Stimulated activated CD4-positive, alpha-beta T cell treated with anti-CD3 and anti-CD28 coated beads, Interleukin-15, amount 100 ng/mL, for 1 hour (primary cell): Measurements from ENCODE around the gene RPS15.
A peak's percentile ranks its signal among the peaks of the same experiment; 100 is the strongest.
"Not testable (repeated sequence)": the region's sequence is repeated elsewhere in the genome, so short reads cannot be mapped to it uniquely, and the experiment has no call there.

Source experiments
- DNase-seq, 2 donors: peaks; one replicate each; pipeline ENCODE4 v3.0.0-alpha.2; 2020; ENCODE audit warnings: low read depth in 1 of 2, low spot score in 1 of 2

The RPS15 gene

DNA sequence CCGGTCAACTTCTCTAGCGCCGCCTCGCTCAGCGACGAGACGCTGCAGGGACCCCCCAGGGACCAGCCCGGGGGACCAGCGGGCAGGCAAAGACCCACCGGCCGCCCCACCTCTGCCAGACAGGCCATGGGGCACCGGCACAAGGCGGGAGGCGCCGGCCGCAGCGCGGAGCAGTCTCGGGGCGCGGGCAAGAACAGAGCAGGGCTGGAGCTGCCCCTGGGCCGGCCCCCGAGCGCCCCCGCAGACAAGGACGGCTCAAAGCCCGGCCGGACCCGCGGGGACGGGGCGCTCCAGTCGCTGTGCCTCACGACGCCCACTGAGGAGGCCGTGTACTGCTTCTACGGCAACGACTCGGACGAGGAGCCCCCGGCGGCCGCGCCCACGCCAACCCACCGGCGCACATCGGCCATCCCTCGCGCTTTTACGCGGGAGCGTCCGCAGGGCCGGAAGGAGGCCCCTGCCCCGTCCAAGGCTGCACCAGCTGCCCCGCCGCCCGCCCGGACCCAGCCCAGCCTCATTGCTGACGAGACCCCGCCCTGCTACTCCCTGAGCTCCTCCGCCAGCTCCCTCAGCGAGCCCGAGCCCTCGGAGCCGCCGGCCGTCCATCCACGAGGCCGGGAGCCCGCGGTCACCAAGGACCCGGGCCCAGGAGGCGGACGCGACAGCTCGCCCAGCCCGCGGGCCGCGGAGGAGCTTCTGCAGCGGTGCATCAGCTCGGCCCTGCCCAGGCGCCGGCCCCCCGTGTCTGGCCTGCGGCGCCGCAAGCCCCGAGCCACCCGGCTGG lies 29.5 kb downstream of the RPS15 start:
- DNase-seq = no peak

DNA sequence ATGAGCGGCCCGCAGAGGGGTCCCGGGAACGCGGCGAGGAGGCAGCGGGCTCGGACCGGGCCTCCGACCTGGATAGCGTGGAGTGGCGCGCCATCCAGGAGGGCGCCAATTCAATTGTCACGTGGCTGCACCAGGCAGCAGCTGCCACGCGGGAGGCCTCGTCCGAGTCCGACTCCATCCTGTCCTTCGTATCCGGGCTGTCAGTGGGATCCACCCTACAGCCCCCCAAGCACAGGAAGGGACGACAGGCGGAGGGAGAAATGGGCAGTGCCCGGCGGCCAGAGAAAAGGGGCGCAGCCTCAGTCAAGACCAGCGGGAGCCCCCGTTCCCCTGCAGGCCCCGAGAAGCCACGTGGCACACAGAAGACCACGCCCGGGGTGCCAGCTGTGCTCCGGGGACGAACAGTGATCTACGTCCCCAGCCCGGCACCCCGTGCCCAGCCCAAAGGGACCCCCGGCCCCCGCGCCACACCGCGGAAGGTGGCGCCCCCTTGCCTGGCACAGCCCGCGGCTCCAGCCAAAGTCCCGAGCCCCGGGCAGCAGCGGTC lies 30.2 kb downstream of the RPS15 start:
- DNase-seq = no peak

DNA sequence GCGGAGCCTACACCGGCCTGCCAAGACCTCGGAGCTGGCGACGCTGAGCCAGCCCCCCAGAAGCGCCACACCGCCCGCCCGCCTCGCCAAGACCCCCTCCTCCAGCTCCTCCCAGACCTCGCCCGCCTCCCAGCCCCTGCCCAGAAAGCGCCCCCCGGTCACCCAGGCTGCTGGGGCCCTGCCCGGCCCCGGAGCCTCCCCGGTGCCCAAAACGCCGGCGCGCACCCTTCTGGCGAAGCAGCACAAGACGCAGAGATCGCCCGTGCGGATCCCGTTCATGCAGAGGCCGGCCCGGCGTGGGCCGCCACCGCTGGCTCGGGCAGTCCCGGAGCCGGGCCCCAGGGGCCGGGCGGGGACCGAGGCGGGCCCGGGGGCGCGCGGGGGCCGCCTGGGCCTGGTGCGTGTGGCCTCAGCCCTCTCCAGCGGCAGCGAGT lies 30.6 kb downstream of the RPS15 start:
- DNase-seq = no peak

DNA sequence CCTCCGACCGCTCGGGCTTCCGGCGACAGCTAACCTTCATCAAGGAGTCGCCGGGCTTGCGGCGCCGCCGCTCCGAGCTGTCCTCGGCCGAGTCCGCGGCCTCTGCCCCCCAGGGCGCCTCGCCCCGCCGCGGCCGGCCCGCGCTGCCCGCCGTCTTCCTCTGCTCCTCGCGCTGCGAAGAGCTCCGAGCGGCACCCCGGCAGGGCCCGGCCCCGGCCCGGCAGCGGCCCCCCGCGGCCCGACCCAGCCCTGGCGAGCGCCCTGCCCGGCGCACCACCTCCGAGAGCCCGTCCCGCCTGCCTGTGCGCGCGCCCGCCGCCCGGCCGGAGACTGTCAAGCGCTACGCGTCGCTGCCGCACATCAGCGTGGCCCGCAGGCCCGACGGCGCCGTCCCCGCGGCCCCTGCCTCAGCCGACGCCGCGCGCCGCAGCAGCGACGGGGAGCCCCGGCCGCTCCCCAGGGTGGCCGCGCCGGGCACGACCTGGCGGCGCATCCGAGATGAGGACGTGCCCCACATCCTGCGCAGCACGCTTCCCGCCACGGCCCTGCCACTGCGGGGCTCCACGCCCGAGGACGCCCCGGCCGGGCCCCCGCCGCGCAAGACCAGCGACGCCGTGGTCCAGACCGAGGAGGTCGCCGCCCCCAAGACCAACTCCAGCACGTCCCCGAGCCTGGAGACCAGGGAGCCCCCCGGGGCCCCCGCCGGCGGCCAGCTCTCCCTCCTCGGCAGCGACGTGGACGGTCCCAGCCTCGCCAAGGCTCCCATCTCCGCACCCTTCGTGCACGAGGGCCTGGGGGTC lies 31.3 kb downstream of the RPS15 start:
- DNase-seq = no peak

DNA sequence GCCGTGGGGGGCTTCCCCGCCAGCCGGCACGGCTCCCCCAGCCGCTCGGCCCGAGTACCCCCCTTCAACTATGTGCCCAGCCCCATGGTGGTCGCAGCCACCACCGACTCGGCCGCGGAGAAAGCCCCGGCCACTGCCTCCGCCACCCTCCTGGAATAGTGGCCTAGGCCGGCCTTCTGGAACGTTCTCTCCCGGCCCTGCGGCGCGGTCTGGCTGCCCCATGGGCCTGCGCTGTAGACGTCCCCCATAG lies 31.8 kb downstream of the RPS15 start:
- no peak for DNase-seq

DNA sequence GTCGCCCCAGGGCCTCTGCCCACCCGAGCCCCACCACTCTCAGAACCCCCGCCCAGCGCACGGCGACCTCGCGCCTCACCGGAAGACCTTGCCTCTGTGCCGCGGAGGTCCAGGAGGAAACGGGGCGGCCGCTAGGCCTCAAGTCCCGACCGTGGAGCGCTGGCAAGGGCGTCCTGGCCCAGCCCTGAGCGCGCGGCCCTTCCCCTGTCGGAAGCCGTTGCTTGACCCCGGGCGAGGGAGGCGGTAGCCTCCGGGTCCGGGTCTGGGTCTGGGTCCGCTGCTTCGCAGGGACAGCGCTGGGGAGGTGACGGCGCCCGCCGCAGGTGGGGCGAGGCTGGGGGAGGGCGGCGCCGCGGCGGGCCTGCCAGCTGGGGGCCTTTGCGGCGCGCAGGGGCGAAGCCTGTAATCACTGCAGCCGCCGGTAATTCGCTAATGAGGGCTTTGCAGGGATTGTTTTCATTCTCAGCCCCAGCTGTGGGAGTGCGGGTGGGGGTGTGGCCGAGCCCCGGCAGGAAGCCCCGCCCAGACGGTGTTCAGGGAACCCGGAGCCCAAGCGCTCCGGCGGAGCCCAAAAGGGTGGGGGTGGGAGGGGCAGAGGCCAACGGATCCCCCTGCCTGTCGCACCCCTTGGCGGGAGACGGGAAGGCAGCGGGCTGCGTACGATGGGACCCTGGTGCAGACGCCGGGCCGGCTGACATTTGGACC lies 32.3 kb downstream of the RPS15 start:
- DNase-seq = peak; percentile 52 to 59

DNA sequence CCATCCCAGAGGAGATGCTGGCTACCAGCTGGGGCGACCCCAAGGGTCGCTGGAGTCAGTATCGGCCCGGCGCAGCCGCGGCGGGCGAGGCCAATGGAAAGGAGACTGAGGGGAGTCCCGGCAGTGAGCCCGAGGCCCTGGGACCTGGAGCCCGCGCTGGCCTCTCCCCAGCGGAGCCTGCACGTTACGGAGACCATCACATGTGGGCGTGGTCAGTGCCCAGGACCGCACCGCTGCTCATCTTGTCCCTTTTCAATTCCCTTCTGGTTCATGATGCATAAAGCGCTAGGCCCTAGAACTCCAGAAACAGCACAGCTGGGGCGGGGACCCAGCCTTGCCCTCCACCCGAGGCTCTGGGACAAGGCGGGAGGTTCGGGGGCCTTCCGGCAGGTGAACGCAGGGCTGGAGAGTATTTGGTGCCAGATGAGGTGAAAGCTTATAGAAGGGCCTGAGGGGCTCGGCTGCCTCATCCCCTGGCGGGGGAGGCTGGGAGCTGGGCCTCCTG lies 32.9 kb downstream of the RPS15 start:
- no peak for DNase-seq

DNA sequence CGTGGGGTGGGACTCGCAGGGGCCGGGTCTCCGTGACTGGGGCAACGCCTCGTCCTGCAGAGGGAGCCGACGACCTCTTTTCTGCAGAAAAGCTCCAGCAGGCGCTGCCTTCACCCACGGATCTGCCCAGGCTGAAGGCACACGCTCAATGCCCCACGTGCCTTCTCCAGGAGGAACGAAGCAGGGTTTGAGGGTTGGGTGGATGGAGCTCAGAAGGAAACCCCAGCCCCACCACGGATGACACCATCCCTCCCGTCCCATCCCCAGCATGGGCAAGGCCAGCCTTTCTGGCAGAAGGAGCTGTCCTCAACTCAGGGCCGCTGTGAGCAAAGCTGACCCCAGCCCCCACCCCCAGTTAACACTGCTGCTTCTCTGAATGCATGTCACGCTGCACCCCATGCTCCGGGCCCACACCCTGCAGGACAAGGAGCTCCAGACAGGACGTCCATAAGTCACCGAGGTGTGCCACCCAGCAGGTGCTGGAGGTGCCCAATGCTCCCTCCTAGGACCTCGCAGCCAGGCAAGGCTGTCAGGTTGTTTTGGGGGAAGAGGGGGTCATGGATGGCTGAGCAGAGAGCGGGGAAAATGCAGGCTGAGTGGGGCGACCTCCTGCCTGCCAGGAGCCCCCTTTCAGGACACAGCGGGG lies 33.4 kb downstream of the RPS15 start:
- DNase-seq = no peak

DNA sequence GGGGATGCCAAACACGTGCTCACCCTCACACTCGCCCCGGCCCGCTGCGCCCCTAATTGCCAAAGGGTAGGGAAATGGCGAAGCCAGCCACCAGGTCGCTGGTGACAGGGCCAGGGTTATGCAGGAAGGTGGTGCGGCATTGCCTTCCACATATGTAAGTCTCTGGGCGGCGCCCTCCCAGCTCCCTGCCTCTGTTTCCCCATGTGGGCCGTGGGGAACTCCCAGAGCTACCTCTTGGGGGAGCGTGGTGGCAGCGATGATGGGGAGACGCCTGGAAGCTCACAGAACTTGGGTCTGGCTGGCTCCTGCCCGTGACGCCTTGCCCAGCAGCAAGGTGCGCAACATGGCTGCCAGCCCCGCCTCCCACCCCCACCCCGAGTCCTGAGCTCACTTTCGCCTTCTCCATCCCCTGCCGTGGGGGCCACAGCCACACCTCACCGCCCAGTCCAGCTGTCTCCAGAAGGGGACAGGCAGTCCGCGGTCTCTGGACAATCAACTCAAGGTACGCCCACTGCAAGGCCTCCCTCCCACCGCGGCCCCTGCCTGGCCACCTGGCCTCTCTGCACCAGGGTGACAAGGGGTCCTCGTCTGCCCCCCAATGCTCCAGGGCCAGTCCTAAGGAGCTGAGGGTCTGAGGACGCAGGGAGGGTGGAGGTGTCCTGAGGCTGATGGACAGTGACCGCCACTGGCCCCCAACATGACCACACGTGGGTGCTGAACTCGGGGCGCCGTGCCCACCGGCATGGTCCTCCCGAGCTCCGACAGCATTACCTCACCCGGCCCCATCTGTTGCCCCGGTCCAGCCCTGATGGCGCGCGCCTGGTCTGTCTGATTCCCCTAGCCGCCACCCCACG lies 34.3 kb downstream of the RPS15 start:
- no peak for DNase-seq

DNA sequence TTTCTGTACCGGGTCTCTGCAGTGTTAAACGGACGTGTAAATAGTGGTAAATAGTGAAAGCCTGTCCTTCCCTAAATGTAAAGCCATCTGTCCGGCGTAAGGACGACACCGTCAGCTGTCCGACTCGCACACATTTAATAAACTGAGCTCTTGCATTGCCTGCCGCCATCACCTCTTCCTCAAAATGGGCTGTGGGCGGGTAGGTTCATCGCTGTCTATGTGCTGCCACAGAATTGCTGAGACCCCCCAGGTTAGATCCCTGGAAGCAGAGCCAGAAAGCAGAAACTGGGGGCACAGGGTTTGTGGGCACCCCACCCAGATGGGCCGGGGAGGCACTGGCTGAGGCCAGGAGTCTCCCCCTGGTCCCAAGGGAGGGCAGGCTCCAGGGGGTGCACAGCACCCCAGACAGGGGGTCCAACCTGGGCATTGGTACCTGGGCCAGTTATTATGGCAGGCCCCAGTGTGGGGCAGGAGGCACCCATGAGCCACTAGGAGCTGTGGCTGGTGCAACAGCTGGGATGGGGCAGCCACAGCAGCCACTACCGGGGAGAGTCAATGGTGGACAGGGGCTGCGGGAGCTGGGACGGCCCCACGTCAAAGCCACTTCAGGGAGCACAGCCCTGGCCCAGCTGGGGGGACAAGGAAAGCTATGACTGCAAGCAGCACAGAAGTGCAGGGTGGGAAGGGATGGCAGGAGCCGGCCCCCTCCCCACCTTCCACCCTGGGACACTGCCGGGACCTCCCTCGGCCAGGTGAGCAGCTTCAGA lies 35.1 kb downstream of the RPS15 start:
- DNase-seq = no peak

DNA sequence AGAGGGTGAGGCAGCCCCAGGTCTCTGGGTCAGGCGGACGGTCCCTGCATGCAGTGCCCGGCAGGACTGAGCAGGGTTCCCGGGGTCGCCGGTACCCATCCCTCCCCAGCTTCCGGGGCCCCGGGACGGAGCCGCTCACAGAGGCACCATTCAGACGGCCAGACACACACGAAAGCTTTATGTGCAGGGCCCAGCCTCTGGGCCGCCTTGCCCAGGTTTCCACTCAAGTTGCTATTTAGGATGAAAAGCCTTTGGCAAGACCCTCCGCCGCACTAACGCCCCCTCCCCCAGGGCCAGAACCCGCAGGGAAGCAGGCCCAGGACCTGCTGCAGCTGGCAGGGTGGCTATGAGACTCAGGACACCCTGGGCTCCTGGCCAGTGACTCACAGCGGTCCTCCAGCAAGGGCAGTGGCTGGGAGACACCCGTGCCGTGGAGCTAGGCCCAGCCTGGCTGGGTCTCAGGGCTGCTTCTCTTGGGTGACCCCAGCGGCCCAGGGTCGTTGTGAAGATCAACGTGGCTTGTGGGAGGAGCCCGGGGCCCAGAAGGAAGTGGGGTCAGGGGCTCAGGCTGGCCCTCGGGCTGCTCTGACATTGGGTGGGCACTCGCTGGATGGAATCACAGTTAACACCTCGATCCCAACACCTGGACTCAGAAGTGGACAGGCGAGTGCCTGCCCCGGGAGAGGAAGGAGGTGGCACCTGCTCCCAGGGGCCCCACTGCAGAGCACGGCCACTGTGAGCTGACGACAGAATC lies 36.0 kb downstream of the RPS15 start:
- DNase-seq = no peak

DNA sequence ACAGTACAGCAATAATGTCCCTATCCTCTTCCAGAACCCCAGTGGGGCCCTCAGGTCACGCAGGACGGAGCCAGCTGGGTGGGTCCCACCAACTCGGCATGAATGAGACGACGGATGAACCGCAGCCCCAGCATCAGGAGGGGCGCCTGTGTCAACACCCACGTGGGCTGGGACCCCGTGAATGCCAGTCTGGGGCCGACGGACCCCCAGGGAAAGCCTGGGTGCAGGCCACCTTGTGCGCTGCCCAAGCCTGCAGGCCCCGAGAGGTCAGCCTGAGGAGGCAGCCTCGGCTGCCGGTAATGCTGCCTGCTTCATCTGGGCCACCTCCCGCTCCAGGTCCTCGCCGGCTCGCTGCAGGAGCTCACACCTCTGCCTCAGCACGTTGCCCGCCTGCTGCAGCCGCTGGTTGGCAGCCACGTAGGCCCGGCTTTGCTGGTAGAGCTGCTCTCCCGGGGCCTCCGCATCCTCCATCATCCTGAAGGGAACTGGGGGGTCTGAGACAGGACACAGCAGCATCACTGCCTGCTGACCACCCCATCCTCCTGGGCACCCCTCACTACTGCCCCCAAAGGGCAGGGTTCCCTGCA lies 36.7 kb downstream of the RPS15 start:
- DNase-seq = no peak

DNA sequence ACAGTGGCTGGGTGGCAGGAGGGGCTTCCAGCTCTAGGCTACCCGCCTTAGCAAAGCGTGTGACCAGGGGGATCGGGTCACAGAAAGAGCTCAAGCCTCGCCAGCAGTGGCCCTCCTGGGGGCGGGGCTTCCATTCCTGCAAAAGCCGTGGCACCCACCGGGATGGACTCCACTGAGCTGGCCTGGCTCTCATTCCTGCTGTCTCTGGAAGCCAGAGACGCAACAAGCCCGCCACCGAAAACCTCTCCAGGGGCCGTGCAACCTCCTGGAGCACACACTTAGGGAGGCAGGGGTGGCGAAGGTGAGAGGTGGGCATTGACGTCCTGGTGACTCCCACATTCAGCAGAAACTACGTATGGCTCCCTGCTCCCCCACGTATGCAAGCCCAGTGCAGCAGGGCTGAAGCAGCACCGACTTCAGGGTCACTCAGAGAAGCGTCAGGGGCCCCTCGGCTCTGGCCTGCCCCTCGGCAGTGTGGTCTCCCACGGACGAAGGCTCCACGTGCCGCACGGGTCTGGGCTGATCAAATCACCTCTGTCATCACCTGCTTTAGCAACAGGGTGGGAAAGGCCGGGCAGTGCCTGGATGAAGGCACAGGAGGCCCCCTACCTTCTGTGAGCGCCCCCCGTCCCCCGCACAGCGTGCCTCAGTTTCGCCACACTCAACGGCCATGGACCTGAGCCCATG lies 37.7 kb downstream of the RPS15 start:
- no peak for DNase-seq

DNA sequence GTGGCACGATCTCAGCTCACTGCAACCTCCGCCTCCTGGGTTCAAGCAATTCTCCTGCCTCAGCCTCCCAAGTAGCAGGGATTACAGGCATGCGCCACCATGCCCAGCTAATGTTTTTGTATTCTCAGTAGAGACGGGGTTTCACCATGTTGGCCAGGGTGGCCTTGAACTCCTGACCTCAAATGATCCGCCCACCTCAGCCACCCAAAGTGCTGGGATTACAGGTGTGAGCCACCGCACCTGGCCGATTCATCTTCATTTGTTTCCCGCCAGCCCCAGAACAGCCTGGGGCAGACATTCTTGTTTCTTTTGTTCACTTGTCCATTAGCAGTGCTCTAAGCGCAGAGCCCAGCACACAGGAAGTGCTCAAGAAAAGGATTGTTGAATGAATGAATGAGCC lies 38.9 kb downstream of the RPS15 start:
- DNase-seq = not testable (repeated sequence)

DNA sequence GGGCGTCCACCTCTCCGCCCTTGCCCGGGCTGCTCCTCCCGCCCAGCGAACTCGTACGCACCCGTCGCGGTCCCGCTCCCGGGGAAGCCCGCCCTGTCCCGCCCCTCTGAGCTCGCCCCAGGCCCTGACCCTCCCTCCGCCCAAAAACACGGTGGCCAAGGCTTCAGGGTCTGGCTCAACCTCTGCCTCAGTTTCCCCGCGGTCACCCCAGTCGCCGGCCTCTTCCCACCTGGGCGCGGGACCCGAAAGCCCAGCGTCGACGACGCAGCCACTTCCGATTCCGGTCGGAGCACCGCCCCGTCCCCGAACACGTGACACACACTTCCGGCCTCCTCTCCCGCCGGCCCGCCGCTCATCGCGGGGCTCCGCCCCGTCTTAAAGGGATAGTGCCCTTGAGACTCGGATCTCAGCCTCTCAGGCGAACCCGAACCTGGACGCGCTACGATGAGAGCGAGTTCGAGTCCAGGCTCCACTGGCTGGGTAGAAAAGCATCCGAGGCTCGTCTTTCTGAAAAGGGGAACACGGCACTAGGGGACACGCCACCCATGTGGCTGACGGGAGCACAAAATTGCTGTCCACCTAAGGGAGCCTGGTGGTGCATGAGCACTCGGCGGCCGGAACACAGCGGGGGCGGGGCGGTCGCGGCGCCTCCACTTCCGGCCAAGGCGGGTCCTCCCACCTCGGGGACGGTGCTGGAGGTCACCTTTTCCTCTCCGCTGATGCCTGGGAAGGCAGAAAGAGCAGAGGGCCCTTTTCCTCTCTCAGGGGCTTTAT lies 40.9 kb downstream of the RPS15 start, which contains the start of gene C19orf25:
TSS of gene C19orf25 (minus strand) at position 282 of the 774 bp plus-strand sequence. CDS start 312 bp downstream, outside the sequence.
- peak; percentile 79 to 89 for DNase-seq

DNA sequence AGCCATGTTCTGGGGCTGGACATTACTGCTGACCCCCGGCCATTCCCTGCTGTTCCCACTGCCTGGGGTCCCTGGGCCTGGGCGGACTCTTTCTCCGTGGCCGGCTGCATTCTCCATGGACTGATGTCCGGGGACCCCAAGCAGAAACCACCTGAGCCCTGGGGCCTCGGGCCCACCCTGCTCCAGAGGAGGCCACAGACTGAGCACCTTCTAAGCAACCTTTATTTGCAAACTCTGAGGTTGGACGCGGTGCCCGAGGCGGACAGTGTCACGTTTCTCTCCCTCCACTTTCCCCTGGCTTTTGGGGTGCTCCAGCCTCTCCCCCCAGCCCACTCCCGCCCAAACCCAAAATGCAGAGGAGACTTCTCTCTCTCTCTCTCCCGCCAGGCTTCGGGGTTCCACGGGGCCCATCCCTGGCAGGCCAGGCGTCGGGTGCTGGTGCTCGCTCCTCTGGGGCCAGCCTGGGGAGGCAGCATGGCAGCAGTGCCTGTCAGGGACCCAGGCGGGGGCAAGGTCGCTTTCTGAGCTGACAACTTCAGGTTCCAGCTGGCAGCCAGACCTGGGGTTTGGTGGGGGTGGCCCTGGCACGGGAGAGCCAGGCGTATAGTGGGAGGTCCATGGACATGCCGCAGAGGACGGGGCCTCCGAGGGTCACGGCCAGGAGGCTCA lies 43.2 kb downstream of the RPS15 start:
- no peak for DNase-seq
